SK-N-SH treated with all-trans-retinoic acid at 6 μM for 48 hours (cell line): Measurements from ENCODE around the gene PIM2.
"Not testable (repeated sequence)": the region's sequence is repeated elsewhere in the genome, so short reads cannot be mapped to it uniquely, and the experiment has no call there.

Source experiments
- ATAC-seq: fragments of 200-7000 bp; cut with Tn5 transposase; 3 replicates; pipeline ENCODE4 v1.9.1; 2020; ENCODE audit warnings: mild to moderate bottlenecking, moderate library complexity
- ARNTL ChIP-seq: fragments of 450-650 bp; formaldehyde crosslinking; IDR thresholded peaks from 2 replicates; pipeline ENCODE4 v1.5.0; 2020; ENCODE audit warnings: low read depth, mild to moderate bottlenecking, moderate library complexity, borderline replicate concordance
- BACH2 ChIP-seq: fragments of 250-450 bp; sonication (Bioruptor Pico); IDR thresholded peaks from 2 replicates; pipeline ENCODE4 v1.9.0; 2021; ENCODE audit warnings: mild to moderate bottlenecking, borderline replicate concordance
- CSDC2 ChIP-seq: fragments of 250-450 bp; sonication (Bioruptor Pico); IDR thresholded peaks from 2 replicates; pipeline ENCODE4 v1.5.0; 2020; ENCODE audit warnings: mild to moderate bottlenecking, moderate library complexity
- ESRRG ChIP-seq: fragments of 250-450 bp; sonication (Bioruptor Pico); IDR thresholded peaks from 2 replicates; pipeline ENCODE4 v1.6.1; 2021; ENCODE audit warnings: mild to moderate bottlenecking
- GLIS3 ChIP-seq: fragments of 250-450 bp; sonication (Bioruptor Pico); IDR thresholded peaks from 2 replicates; pipeline ENCODE4 v1.5.0; 2020; ENCODE audit warnings: mild to moderate bottlenecking, moderate library complexity
- ISL1 ChIP-seq: fragments of 250-450 bp; sonication (Bioruptor Pico); IDR thresholded peaks from 2 replicates; pipeline ENCODE4 v2.1.2; 2022; ENCODE audit warnings: mild to moderate bottlenecking, moderate library complexity
- OSR1 ChIP-seq: fragments of 250-450 bp; sonication (Bioruptor Pico); IDR thresholded peaks from 2 replicates; pipeline ENCODE4 v1.8.0; 2022; ENCODE audit warnings: moderate library complexity, mild to moderate bottlenecking, inconsistent platforms
- PPARA ChIP-seq: fragments of 250-450 bp; sonication (Bioruptor Pico); IDR thresholded peaks from 2 replicates; pipeline ENCODE4 v1.5.0; 2020; ENCODE audit warnings: mild to moderate bottlenecking, borderline replicate concordance
- RARB ChIP-seq: fragments of 250-450 bp; sonication (Bioruptor Pico); IDR thresholded peaks from 2 replicates; pipeline ENCODE4 v1.8.0; 2021; ENCODE audit warnings: mild to moderate bottlenecking, moderate library complexity
- SNAI2 ChIP-seq: fragments of 250-450 bp; sonication (Bioruptor Pico); IDR thresholded peaks from 2 replicates; pipeline ENCODE4 v1.5.0; 2020; ENCODE audit warnings: mild to moderate bottlenecking, moderate library complexity
- TCF4 ChIP-seq: fragments of 250-450 bp; sonication (Bioruptor Pico); IDR thresholded peaks from 2 replicates; pipeline ENCODE4 v1.8.0; 2021; ENCODE audit warnings: mild to moderate bottlenecking, moderate library complexity, borderline replicate concordance
- TOX ChIP-seq: fragments of 250-450 bp; sonication (Bioruptor Pico); IDR thresholded peaks from 2 replicates; pipeline ENCODE4 v1.8.0; 2021; ENCODE audit warnings: mild to moderate bottlenecking, moderate library complexity, borderline replicate concordance
- ZC3H10 ChIP-seq: fragments of 250-450 bp; sonication (Bioruptor Pico); IDR thresholded peaks from 2 replicates; pipeline ENCODE4 v1.5.1; 2021; ENCODE audit warnings: mild to moderate bottlenecking, moderate library complexity
- ZFP30 ChIP-seq: fragments of 450-650 bp; formaldehyde crosslinking; IDR thresholded peaks from 2 replicates; pipeline ENCODE4 v1.5.0; 2022; ENCODE audit warnings: mild to moderate bottlenecking, moderate library complexity
- ZNF565 ChIP-seq: fragments of 450-650 bp; formaldehyde crosslinking; conservative IDR thresholded peaks from 2 replicates; pipeline ENCODE4 v1.5.0; 2020; ENCODE audit warnings: low read depth, mild to moderate bottlenecking, moderate library complexity
- ZNF70 ChIP-seq: fragments of 450-650 bp; formaldehyde crosslinking; IDR thresholded peaks from 2 replicates; pipeline ENCODE4 v1.5.0; 2020; ENCODE audit warnings: mild to moderate bottlenecking, moderate library complexity
- TF ChIP-seq, protein P1 (sequence below): fragments of 250-450 bp; sonication (Bioruptor Pico); IDR thresholded peaks from 2 replicates; pipeline ENCODE4 v1.5.1; 2021; ENCODE audit warnings: mild to moderate bottlenecking, moderate library complexity
- TF ChIP-seq, protein P2 (sequence below): fragments of 250-450 bp; sonication (Bioruptor Pico); IDR thresholded peaks from 2 replicates; pipeline ENCODE4 v1.5.1; 2020; ENCODE audit warnings: low read depth, mild to moderate bottlenecking, moderate library complexity
- TF ChIP-seq, protein P3 (sequence below): fragments of 250-450 bp; sonication (Bioruptor Pico); IDR thresholded peaks from 2 replicates; pipeline ENCODE4 v1.8.0; 2021; ENCODE audit warnings: low read depth, mild to moderate bottlenecking, moderate library complexity, borderline replicate concordance
- TF ChIP-seq, protein P4 (sequence below): fragments of 250-450 bp; sonication (Bioruptor Pico); IDR thresholded peaks from 2 replicates; pipeline ENCODE4 v1.8.0; 2020; ENCODE audit warnings: mild to moderate bottlenecking, moderate library complexity, borderline replicate concordance

The PIM2 gene

DNA sequence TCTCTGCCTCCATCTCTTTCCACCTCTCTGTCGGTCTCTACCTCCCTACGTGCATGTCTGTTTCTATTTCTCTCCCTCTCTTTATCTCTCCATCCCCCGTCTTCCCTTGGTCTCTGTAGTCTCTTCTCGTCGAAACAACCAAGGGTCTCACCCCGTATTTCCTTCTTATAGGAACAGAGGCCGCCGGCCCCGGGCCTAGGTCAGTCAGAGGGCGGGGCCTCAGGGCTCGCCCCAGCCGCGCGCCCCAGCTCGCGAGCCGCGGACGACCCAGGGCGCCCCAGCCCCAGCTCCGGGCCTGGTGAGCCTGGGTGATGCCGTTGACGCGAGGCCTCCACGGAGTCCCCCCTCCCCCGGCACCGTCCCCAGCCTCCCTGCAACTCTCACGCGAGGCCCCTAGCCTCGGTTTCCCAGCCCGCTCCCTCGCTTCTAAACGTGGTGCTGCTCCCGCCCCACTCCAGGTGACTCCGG lies 27.9 kb downstream of the PIM2 start:
- TF ChIP-seq PPARA (CRISPR knock-in tag) (no peak), ZNF565 (CRISPR knock-in tag) (no peak), OSR1 (no peak), ZNF70 (no peak), ISL1 (CRISPR knock-in tag) (no peak), ZFP30 (CRISPR knock-in tag) (no peak), GLIS3 (CRISPR knock-in tag) (no peak), TCF4 (CRISPR knock-in tag) (no peak), ZC3H10 (CRISPR knock-in tag) (no peak), TOX (CRISPR knock-in tag) (no peak), CSDC2 (CRISPR knock-in tag) (no peak), ESRRG (CRISPR knock-in tag) (no peak)
- TF ChIP-seq, protein P1, sequence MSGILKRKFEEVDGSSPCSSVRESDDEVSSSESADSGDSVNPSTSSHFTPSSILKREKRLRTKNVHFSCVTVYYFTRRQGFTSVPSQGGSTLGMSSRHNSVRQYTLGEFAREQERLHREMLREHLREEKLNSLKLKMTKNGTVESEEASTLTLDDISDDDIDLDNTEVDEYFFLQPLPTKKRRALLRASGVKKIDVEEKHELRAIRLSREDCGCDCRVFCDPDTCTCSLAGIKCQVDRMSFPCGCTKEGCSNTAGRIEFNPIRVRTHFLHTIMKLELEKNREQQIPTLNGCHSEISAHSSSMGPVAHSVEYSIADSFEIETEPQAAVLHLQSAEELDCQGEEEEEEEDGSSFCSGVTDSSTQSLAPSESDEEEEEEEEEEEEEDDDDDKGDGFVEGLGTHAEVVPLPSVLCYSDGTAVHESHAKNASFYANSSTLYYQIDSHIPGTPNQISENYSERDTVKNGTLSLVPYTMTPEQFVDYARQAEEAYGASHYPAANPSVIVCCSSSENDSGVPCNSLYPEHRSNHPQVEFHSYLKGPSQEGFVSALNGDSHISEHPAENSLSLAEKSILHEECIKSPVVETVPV (CRISPR knock-in tag), result no peak
- TF ChIP-seq, protein P2, sequence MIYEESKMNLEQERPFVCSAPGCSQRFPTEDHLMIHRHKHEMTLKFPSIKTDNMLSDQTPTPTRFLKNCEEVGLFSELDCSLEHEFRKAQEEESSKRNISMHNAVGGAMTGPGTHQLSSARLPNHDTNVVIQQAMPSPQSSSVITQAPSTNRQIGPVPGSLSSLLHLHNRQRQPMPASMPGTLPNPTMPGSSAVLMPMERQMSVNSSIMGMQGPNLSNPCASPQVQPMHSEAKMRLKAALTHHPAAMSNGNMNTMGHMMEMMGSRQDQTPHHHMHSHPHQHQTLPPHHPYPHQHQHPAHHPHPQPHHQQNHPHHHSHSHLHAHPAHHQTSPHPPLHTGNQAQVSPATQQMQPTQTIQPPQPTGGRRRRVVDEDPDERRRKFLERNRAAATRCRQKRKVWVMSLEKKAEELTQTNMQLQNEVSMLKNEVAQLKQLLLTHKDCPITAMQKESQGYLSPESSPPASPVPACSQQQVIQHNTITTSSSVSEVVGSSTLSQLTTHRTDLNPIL (CRISPR knock-in tag), result no peak
- TF ChIP-seq, protein P3, sequence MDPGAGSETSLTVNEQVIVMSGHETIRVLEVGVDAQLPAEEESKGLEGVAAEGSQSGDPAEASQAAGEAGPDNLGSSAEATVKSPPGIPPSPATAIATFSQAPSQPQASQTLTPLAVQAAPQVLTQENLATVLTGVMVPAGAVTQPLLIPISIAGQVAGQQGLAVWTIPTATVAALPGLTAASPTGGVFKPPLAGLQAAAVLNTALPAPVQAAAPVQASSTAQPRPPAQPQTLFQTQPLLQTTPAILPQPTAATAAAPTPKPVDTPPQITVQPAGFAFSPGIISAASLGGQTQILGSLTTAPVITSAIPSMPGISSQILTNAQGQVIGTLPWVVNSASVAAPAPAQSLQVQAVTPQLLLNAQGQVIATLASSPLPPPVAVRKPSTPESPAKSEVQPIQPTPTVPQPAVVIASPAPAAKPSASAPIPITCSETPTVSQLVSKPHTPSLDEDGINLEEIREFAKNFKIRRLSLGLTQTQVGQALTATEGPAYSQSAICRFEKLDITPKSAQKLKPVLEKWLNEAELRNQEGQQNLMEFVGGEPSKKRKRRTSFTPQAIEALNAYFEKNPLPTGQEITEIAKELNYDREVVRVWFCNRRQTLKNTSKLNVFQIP (CRISPR knock-in tag), result no peak
- TF ChIP-seq, all 23 proteins: peak for 0
- peak; percentile 59 for ATAC-seq

DNA sequence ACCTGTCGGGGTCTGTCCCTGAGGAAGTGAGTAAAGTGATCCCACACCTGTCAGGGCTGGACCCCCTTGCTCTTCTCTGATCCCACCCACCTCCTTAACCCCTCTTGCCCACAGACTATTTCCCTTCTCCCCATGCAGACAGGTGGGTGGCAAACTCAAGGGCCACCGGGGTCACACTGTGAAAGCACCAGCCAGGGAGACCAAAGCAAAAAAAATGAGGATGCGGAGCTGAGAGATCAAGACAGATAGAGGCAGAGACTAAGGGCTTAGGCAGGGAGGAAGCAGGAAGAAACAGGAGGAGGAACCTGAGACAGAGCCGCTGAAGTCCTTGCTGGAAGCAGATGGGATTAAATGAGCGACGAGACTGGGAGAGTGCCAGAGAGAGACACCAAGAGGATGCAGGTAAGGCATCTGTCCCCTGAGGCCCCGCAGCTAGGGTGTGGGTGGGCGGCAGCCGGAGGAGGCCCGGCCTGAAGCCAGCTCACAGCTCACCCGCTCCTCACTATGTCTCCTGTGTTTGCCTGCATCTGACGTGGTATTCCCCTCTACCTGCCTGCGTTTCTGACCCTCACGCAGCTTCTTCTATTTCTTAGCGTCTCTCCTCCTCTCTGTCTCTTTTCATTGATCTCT lies 28.4 kb downstream of the PIM2 start:
- TF ChIP-seq OSR1, result no peak
- TF ChIP-seq RARB (CRISPR knock-in tag), result no peak
- TF ChIP-seq, protein P1 (CRISPR knock-in tag), result no peak
- no peak for TF ChIP-seq CSDC2 (CRISPR knock-in tag)
- TF ChIP-seq, protein P2 (CRISPR knock-in tag), result no peak
- no peak for TF ChIP-seq TOX (CRISPR knock-in tag)
- no peak for TF ChIP-seq GLIS3 (CRISPR knock-in tag)
- TF ChIP-seq ZNF70, result no peak
- no peak for ATAC-seq

DNA sequence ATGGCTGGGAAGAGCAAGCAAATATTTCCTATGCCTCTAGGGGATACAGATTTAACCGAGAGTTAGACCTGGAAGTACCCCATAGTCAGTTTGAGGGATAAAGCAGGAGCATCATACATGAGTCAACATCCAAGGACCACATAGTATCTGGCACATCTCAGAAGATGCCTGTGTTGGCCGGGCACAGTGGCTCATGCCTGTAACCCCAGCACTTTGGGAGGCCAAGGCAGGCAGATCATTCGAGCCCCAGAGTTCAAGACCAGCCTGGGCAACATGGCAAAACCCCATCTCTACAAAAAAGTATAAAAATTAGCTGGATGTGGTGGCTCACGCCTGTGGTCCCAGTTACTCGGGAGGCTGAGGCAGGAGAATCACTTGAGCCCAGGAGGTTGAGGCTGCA lies 32.2 kb downstream of the PIM2 start:
- not testable (repeated sequence) for ATAC-seq

DNA sequence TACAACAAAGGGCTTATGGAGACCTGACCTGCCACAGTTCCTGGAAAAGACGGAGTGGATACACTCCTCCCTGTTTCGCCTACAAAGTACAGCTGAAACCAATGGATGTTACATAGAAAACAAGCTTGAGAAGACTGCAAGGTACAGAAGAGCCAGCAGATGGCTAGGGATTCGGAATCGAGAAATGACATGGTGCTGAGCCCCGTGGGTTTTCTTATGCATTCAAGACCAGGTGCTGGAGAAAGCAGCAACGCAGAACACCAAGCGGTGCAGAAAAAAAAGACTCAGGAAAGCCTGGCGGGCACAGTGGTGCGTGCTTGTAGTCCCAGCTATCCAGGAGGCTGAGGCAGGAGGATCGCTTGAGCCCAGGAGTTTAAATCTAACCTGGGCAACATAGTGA lies 35.1 kb downstream of the PIM2 start:
- TF ChIP-seq, protein P4, sequence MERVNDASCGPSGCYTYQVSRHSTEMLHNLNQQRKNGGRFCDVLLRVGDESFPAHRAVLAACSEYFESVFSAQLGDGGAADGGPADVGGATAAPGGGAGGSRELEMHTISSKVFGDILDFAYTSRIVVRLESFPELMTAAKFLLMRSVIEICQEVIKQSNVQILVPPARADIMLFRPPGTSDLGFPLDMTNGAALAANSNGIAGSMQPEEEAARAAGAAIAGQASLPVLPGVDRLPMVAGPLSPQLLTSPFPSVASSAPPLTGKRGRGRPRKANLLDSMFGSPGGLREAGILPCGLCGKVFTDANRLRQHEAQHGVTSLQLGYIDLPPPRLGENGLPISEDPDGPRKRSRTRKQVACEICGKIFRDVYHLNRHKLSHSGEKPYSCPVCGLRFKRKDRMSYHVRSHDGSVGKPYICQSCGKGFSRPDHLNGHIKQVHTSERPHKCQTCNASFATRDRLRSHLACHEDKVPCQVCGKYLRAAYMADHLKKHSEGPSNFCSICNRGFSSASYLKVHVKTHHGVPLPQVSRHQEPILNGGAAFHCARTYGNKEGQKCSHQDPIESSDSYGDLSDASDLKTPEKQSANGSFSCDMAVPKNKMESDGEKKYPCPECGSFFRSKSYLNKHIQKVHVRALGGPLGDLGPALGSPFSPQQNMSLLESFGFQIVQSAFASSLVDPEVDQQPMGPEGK, result no peak
- TF ChIP-seq, protein P2 (CRISPR knock-in tag), result no peak
- no peak for TF ChIP-seq GLIS3 (CRISPR knock-in tag)
- no peak for TF ChIP-seq ZFP30 (CRISPR knock-in tag)
- no peak for TF ChIP-seq ZC3H10 (CRISPR knock-in tag)
- no peak for TF ChIP-seq CSDC2 (CRISPR knock-in tag)
- TF ChIP-seq ESRRG (CRISPR knock-in tag), result no peak
- no peak for TF ChIP-seq BACH2 (CRISPR knock-in tag)
- TF ChIP-seq ARNTL (CRISPR knock-in tag), result no peak
- TF ChIP-seq PPARA (CRISPR knock-in tag), result no peak
- no peak for TF ChIP-seq TCF4 (CRISPR knock-in tag)
- TF ChIP-seq, protein P3 (CRISPR knock-in tag), result no peak
- TF ChIP-seq SNAI2 (CRISPR knock-in tag), result no peak
- TF ChIP-seq, all 23 proteins: peak for 0
- ATAC-seq, result peak; percentile 86

DNA sequence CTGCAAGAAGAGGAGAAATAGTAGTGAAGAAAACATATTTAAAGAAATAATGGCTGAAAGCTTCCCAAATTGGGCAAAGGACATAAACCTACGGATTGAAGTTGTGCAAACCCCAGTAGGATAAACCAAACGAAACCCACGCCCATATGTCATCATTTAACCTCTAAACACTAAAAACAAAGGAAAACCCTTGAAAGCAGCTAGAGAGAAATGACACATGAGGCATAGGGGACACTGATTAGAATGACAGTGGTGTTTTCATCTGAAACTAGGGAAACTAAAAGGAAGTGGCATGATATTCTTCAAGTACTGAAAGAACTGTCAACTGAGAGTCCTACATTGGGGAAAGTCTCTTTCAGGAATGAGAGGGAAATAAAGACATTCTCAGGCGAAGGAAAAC lies 41.9 kb downstream of the PIM2 start:
- ATAC-seq, result not testable (repeated sequence)
